Prostate gland (tissue), 2 donors: ENCODE results near the gene MTURN. TPM values are rescaled to one million over a fixed set of nuclear protein-coding genes. Genes with fewer than 3 reads are reported as not detected.
A peak's percentile ranks its signal among the peaks of the same experiment; 100 is the strongest.

Experiments used
- DNase-seq: peaks from one replicate; pipeline ENCODE4 v3.0.0-alpha.2; 2019; ENCODE audit warnings: low spot score
- H3K27ac ChIP-seq, 2 donors: fragments of 200-600 bp; sonication (generic); 2 replicates each; pipeline ENCODE4 v1.5.1; 2017 to 2019
- H3K27me3 ChIP-seq: fragments of 200-600 bp; sonication (generic); replicated peaks from 2 replicates; pipeline ENCODE4 v1.5.1; 2019; ENCODE audit not compliant: insufficient read depth
- H3K36me3 ChIP-seq, 2 donors: fragments of 200-600 bp; sonication (generic); 1 replicate in 1 of 2; 2 replicates in 1 of 2; pipeline versions ENCODE4 v1.5.1 to v1.8.1; 2017 to 2019
- H3K4me1 ChIP-seq: fragments of 200-600 bp; sonication (generic); replicated peaks from 2 replicates; pipeline ENCODE4 v1.5.1; 2019
- H3K4me3 ChIP-seq, 2 donors: fragments of 200-600 bp; sonication (generic); 2 replicates each; pipeline ENCODE4 v1.5.1; 2017 to 2019
- H3K9me3 ChIP-seq: fragments of 200-600 bp; sonication (generic); 2 replicates; pipeline ENCODE4 v1.5.1; 2017
- POLR2A ChIP-seq: fragments of 450-650 bp; IDR thresholded peaks from one replicate; pipeline ENCODE4 v1.6.1; 2016; ENCODE audit warnings: antibody characterized with exemption, mild to moderate bottlenecking
- POLR2AphosphoS5 ChIP-seq: sonication (generic); formaldehyde crosslinking; IDR thresholded peaks from one replicate; pipeline ENCODE4 v1.6.1; 2017; ENCODE audit warnings: antibody characterized with exemption
- WGBS: methylation state at CpG from one replicate; pipeline ENCODE4 v1.1.5; 2018; 5-methylcytosine and 5-hydroxymethylcytosine counted together
- intact Hi-C: fragments of 100-400 bp; cut with DNase I; formaldehyde crosslinking; loops from one replicate; pipeline ENCODE4 v1.14.2; 2022
- total RNA-seq, 2 donors: library from RNA; depleted of rRNA; stranded (reverse); fragments of >200 nt; gene quantifications; one replicate each; pipeline ENCODE4 v1.1.0, GENCODE V29; 2016
- TF ChIP-seq, protein P1 (sequence below), 4 experiments: fragments of 200-600 bp in 2 of 4; fragments of 450-650 bp in 2 of 4; sonication (generic) in 2 of 4; IDR thresholded peaks; 1 replicate in 3 of 4; 2 replicates in 1 of 4; pipeline ENCODE4 v1.5.1; 2016 to 2019; ENCODE audit warnings: antibody characterized with exemption in 4 of 4, mild to moderate bottlenecking in 2 of 4, moderate library complexity in 2 of 4

MTURN gene
- 10 to 100 TPM; 22.6 to 26.9 TPM for total RNA-seq

- H3K9me3 ChIP-seq = no peaks in the 10 kb centered on the region
- H3K36me3 ChIP-seq = no peaks in the 10 kb centered on the region
- intact Hi-C loops = no loop called here
- peak within 1 kb of the TSS; percentile 69 to 86 for H3K4me3 ChIP-seq
- TF ChIP-seq, protein P1, sequence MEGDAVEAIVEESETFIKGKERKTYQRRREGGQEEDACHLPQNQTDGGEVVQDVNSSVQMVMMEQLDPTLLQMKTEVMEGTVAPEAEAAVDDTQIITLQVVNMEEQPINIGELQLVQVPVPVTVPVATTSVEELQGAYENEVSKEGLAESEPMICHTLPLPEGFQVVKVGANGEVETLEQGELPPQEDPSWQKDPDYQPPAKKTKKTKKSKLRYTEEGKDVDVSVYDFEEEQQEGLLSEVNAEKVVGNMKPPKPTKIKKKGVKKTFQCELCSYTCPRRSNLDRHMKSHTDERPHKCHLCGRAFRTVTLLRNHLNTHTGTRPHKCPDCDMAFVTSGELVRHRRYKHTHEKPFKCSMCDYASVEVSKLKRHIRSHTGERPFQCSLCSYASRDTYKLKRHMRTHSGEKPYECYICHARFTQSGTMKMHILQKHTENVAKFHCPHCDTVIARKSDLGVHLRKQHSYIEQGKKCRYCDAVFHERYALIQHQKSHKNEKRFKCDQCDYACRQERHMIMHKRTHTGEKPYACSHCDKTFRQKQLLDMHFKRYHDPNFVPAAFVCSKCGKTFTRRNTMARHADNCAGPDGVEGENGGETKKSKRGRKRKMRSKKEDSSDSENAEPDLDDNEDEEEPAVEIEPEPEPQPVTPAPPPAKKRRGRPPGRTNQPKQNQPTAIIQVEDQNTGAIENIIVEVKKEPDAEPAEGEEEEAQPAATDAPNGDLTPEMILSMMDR (IDR thresholded peaks at IDR 0.05) = peak in 2 of 4 experiments; percentile 15 to 32
- TF ChIP-seq POLR2A = peak; percentile 39
- TF ChIP-seq POLR2AphosphoS5 = peak; percentile 24
- no peaks in the 10 kb centered on the region for H3K4me1 ChIP-seq
- H3K27me3 ChIP-seq = no peaks in the 10 kb centered on the region
- WGBS = under 1% methylated on average over 79 of the region's 99 CpGs
- peak; percentile 74 for DNase-seq
- H3K27ac ChIP-seq = peak within 1 kb of the TSS; percentile 92 to 95
Measured at GRCh38 chr7:30134611-30135300, at the start of gene MTURN. Gene MTURN (plus strand): TSS chr7:30134986. CDS start chr7:30135137, 151 bp downstream.

DNA sequence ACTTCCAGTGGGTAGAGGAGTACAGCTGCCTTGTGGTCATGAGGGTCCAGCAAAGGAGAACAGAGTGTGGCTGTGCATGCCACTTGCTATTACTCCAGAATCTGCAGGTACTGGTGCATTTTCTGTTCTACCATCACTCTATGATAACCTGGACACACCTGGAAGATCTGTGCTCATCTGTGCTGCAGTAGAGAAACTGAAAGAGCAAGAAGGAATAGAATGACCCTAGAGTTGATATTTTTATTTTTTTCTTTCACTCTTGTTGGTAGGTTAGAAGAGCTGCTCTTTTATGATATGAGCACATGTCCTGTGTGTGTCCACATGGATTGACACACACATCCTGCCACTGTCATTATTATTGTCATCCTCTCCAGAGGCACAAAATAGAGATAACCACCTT, 48.3 kb upstream of the MTURN start:
- intact Hi-C loops = no loop called here
- no peak for DNase-seq
- TF ChIP-seq POLR2A (no peak), POLR2AphosphoS5 (no peak)
- TF ChIP-seq, protein P1 (IDR thresholded peaks at IDR 0.05) = no peak
- H3K36me3 ChIP-seq = no peaks in the 10 kb centered on the region
- H3K4me3 ChIP-seq = no peak overlapping the region
- no peak overlapping the region for H3K27ac ChIP-seq
- no peaks in the 10 kb centered on the region for H3K9me3 ChIP-seq
- no peaks in the 10 kb centered on the region for H3K27me3 ChIP-seq
- H3K4me1 ChIP-seq = no peaks in the 10 kb centered on the region

DNA sequence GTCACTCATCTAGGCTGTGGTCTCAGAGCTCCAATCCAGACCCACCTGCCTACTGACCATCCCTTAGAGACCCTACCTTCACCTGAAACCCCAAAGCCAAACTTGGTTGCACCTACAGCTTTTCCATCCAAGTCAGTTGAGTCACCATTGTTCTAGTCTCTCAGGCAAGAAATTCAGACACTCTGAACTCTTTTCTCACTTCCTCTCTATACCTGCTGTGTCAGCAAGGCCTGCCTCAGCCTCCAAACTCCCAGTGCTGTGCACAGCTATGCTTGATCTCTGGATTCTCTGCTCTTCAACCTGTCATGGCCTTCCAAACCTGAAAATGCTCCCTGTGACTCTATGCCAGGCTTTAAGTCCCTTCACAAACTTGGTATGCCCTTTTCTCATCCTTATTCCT, 47.4 kb upstream of the MTURN start:
- Histone ChIP-seq H3K9me3 (no peaks in the 10 kb centered on the region), H3K27me3 (no peaks in the 10 kb centered on the region), H3K4me1 (no peaks in the 10 kb centered on the region), H3K36me3 (no peaks in the 10 kb centered on the region), H3K27ac (no peak overlapping the region), H3K4me3 (no peak overlapping the region)
- intact Hi-C loops = no loop called here
- TF ChIP-seq POLR2A (no peak), POLR2AphosphoS5 (no peak)
- TF ChIP-seq, protein P1 (IDR thresholded peaks at IDR 0.05) = no peak
- DNase-seq = no peak

DNA sequence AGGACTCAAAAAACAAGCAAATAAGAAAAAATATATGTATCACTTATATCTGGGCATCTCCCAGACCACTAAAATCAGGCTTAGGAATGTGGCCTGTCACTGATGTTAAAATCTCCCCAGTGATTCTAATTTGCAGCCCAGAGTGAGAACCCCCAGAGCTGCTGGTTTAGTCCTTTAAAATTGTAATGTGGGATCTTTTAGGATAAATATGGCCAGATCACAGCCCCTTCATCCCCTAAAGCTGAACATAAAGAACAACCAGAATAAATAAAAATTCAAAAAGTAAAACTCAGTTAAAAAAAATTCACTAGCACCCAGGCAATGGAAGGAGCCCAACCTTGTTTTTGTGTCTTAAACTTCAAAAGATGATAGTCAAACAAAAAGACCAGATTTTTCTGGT, 46.4 kb upstream of the MTURN start:
- intact Hi-C loops = no loop called here
- no peak for DNase-seq
- Histone ChIP-seq H3K36me3 (no peaks in the 10 kb centered on the region), H3K4me1 (no peaks in the 10 kb centered on the region), H3K27ac (no peak overlapping the region), H3K27me3 (no peaks in the 10 kb centered on the region), H3K9me3 (no peaks in the 10 kb centered on the region), H3K4me3 (no peak overlapping the region)
- TF ChIP-seq POLR2A = no peak

GRCh38 chr7:30090111-30090510, 44.7 kb upstream of the MTURN start:
- intact Hi-C loops = no loop called here
- Histone ChIP-seq H3K9me3 (no peaks in the 10 kb centered on the region), H3K36me3 (no peaks in the 10 kb centered on the region), H3K27me3 (no peaks in the 10 kb centered on the region), H3K27ac (no peak overlapping the region), H3K4me1 (no peaks in the 10 kb centered on the region), H3K4me3 (no peak overlapping the region)
- no peak for DNase-seq
- TF ChIP-seq POLR2A = no peak
- TF ChIP-seq, protein P1 (IDR thresholded peaks at IDR 0.05) = no peak
- TF ChIP-seq POLR2AphosphoS5 = no peak
- WGBS = 80% methylated on average over 3 of the region's 3 CpGs
